GM18505 (cell line): Measurements from ENCODE around the gene NCF1.
A peak's percentile ranks its signal among the peaks of the same experiment; 100 is the strongest.
"Not testable (repeated sequence)": the region's sequence is repeated elsewhere in the genome, so short reads cannot be mapped to it uniquely, and the experiment has no call there.

Experiments used
- ATAC-seq: cut with Tn5 transposase; IDR thresholded peaks from one replicate; pipeline ENCODE4 v1.9.1; 2021; ENCODE audit not compliant: unreplicated experiment
- POLR2A ChIP-seq: IDR thresholded peaks from 4 replicates; pipeline ENCODE4 v1.6.1; 2011; ENCODE audit warnings: borderline replicate concordance; ENCODE audit not compliant: insufficient read depth, insufficient read length; ENCODE audit errors: extremely low read depth

Gene NCF1

DNA sequence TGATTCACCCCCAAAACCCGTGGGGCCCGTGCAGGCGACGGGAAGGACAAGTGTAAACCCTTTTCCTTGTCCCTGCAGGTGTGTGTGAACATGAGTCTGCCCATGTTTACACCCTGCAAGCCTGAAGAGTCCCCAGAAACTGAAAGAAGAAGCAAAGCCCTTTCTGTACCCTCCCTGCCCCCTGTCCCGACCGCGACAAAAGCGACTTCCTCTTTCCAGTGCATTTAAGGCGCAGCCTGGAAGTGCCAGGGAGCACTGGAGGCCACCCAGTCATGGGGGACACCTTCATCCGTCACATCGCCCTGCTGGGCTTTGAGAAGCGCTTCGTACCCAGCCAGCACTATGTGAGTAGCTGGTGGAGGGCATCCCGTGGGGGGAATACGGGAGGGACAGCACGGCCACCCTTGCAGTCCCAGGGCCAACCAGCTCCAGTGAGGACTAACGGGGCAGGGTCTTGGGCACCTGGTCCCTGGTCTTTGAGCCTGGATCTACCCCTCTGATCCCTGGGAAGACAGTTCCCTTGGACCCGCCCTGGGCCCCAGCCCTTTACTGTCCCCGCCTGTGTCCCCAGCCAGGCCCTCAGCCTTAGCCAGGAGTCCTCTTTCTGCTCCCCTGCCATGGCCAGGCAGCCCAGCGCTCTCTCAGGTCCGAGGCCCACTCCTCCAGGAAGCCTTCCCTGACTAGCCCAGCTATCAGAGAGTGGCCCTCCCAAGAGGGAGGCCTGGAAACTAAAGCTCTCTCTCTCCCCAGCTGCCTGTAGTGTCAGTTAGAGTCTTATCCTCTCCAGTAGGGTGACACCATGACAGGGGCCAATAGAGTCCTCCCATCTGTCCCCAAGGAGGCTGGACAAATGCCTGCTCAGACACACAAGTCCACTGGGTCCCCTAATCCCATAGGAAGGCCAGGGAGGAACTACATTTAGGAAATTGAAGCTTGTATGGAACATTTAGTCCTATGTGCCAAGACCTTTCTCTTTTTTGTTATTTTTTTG lies at the start of gene NCF1:
TSS of gene NCF1 (plus strand) at position 252 of the 991 bp plus-strand sequence. CDS start at position 273, 21 bp downstream.
- peak; percentile 79 for ATAC-seq

GRCh38 chr7:74725840-74726239 lies 48.0 kb upstream of the NCF1 start:
- no peak for TF ChIP-seq POLR2A
- ATAC-seq = no peak

GRCh38 chr7:74726309-74727101 lies 47.3 kb upstream of the NCF1 start:
- no peak for ATAC-seq
- TF ChIP-seq POLR2A = no peak

DNA sequence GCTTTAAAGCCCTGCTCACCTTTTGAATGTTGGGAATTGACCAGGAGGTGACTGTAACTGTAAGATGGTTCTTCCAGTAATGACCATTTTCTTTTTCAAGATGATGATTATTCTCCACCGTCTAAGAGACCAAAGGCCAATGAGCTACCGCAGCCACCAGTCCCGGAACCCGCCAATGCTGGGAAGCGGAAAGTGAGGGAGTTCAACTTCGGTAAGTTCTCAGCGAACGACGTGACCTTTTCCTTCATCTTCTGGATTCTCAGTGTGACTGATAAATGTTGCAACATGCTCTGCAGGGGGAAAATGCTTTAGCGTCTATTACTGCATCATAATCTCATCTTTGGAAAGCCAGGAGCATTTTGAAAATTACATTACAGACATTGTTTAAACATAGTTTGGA lies 45.1 kb upstream of the NCF1 start:
- not testable (repeated sequence) for ATAC-seq

DNA sequence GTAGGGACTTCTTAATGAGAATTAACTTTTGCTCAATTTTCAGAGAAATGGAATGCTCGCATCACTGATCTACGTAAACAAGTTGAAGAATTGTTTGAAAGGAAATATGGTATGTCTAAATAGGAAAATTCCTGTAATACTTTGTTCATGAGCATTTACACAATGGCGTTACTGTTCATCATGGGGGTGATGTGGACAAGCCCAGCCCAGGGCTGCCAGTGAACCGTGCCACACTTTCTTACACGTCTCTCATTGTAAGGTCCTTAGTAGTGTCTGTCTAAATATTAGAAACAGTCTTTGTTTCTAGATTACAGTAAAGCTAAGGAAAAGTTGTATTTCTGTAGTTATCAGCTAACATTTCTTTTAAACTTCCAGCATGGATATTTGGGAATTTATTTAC lies 43.6 kb upstream of the NCF1 start:
- ATAC-seq = not testable (repeated sequence)

DNA sequence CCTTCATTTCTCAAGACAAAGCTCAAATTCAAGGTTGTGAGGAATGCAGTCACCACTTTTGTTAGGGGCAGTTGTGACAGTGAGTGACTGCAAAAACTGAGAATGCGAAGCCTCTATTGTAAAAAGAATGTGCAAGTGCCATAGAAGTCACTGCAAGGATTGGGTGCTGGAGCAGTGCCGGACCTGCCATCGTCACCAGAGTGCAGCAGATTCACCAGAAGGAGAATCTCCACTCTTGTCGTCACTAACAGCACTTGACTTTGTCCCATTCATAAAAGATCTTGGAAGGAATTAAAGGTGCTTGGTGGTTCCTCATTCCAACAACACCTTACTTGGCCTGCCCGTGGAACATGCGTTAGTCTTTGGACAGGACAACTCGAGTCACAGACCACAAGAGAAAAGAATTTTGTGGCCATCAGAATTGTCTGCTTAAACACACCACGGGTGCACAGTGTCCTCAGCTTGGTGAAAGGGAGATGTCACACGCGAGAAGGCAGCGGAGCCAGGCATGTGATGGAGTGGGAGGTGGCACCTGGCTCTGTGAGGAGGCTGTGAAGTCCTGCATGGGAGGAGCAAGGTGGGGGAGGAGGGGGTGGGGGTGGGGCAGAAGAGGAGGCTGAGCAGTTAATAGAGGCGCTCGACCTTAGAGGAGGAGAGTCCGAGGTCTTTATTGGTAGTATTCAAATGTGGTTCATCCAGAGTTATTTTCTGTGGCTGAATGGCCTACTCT lies 33.7 kb upstream of the NCF1 start:
- ATAC-seq = not testable (repeated sequence)

- not testable (repeated sequence) for ATAC-seq
Observed at GRCh38 chr7:74743936-74744557, 29.8 kb upstream of the NCF1 start.

- ATAC-seq = not testable (repeated sequence)
Observed at GRCh38 chr7:74753921-74754482, 19.8 kb upstream of the NCF1 start.

- not testable (repeated sequence) for ATAC-seq
Observed at GRCh38 chr7:74756673-74757072, 17.1 kb upstream of the NCF1 start.

- not testable (repeated sequence) for ATAC-seq
Observed at GRCh38 chr7:74758268-74758667, 15.5 kb upstream of the NCF1 start.

DNA sequence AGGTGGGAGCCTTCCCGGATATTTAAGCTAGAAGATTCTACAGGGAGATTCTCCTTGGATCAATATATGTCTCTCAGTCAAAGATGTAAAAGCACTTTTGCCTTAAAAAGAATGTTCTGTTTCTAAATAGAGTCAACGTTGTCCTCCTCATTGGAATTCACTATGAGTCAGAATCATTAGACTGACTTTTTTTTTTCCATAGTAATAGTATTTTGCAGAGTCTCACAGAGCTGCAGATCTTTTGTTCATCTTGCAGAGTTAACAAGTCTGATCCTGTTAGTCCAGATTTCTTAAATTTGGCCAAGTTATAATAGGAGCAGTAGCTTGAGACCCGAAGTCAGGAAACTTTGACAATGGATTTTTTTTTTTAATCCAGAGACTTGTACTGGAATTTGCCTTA lies 14.8 kb upstream of the NCF1 start:
- ATAC-seq = not testable (repeated sequence)

DNA sequence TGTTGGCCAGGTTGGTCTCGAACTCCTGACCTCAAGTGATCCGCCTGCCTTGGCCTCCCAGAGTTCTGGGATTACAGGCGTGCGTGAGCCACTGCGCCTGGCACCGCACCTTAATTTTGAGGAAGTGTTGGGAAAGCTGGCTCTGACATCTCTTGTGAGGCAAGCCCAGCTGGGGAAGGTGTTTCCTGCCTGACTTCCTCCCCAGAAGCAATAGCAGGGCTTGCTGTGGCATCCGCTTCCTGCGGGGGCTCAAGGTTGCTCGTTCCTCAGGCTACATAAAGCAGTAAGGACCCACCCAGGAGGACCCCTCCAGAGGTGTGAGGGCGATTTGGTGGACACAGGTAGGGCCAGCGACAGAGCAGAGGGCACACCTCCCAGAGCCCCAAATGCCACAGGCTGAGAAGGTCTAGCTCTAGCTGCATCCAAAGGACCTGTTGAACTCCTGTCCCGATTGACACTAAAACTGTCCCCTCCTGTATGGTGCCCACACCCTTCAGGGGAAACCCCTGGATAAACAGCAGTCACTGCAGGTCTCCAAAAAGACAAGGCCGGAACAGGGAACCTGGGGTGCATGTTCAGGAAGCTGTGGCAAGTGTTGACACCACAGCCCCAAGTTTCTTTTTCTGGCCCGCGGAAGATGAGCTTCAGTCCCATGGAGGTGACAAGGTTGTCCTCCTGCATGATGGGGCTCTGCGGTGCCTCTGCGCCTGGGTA lies 8.4 kb upstream of the NCF1 start:
- ATAC-seq = not testable (repeated sequence)

DNA sequence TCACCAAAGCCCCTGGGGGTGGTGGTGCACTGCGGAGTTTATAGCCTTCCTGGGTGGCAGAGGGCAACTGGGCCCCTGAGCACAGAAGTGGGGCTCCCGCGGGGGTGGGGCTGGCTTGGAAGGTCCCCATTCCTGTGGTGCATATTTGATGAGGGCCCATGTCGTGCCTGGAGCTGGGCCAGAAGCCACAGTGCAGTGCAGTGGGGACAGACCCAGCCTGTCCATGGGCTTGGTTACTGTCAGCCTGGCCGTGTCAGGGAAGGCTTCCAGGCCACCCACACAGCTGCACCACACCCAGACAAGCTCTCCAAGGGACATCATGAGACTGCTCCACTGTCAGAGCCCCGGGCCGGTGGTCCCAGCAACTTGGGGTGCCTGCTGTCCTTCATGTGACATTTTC lies 7.3 kb upstream of the NCF1 start:
- ATAC-seq = not testable (repeated sequence)

- ATAC-seq = not testable (repeated sequence)
Observed at GRCh38 chr7:74766991-74767390, 6.8 kb upstream of the NCF1 start.

- not testable (repeated sequence) for ATAC-seq
Observed at GRCh38 chr7:74770062-74770461, 3.7 kb upstream of the NCF1 start.

DNA sequence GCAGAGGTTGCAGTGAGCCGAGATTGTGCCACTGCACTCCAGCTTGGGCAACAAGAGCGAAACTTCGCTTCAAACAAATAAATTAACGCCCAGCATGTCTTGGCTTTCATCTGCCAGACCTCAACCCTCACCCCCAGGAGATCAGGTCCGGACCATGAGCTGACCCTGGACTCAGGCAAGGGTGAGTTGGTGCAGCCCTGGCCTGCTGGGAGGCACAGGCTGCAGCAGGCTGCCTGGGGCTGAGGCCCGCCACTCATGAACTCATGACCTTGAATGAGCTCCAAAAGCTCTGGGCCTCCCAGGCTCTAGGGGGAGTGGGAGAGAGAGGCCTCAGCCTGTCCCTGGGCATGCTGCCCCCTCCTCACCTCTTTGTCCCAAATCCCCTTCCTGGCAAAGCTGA lies 1.7 kb upstream of the NCF1 start:
- ATAC-seq = not testable (repeated sequence)

- ATAC-seq = not testable (repeated sequence)
Observed at GRCh38 chr7:74775111-74775510, 1.3 kb downstream of the NCF1 start.

- not testable (repeated sequence) for ATAC-seq
Observed at GRCh38 chr7:74779053-74779452, 5.2 kb downstream of the NCF1 start.

- ATAC-seq = not testable (repeated sequence)
Observed at GRCh38 chr7:74781746-74782145, 7.9 kb downstream of the NCF1 start.
